ES-I3 (cell line): ENCODE measurements around the gene DCTN4.
"Not testable (repeated sequence)": the region's sequence is repeated elsewhere in the genome, so short reads cannot be mapped to it uniquely, and the experiment has no call there.

ENCODE experiments used
- H3K36me3 ChIP-seq: 2 replicates; pipeline ENCODE4 v1.6.1; 2013; ENCODE audit warnings: mild to moderate bottlenecking, low read length, control low read depth, moderate library complexity; ENCODE audit not compliant: insufficient read depth
- H3K4me1 ChIP-seq: 2 replicates; pipeline ENCODE4 v1.6.1; 2013; ENCODE audit warnings: mild to moderate bottlenecking, control low read depth, low read length; ENCODE audit not compliant: insufficient read depth
- H3K9ac ChIP-seq: 2 replicates; pipeline ENCODE4 v1.6.1; 2013; ENCODE audit warnings: low read depth, mild to moderate bottlenecking, low read length, moderate library complexity
- H3K9me3 ChIP-seq: 2 replicates; pipeline ENCODE4 v1.6.1; 2013; ENCODE audit warnings: mild to moderate bottlenecking, low read length, moderate library complexity; ENCODE audit not compliant: control insufficient read depth, insufficient read depth

Gene DCTN4

DNA sequence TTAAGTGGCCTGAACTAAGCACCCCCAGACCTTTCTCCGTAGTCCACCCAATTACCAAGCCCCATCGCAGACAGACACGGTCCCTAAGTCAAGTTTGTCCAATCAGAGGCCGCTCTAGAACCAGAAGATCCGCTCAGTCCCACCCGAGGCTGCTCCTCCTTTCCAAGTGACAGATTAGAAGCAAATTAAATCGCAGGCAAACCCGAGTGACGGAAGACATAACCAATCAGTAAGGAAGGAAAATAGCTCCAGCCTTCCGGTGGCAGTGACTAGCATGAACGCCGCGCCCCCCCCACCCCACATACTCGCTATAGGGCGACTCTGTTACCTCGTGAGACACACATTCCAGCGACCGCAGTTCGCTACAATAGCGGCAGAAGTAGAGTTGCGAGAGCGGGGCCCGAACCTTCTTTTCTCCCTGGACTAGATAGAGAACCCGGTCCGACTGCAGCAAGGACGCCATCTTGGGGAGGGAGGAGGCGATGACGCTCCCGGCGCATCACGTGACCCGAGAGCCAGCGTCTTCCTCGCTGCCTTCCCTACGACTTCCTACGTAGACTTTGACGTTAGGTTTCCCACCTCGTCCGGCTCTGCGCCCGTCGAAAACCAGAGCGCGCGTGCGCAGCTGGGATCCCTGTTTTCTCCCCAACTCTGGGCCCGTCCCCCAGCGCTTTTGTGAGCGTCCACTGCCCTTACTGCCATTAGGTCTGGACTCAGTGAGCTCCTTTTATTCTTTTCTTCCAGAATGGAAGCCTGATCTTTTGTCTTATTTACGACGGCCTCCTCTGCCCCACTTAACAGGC is at the start of gene DCTN4:
TSS of gene DCTN4 (minus strand) at position 487 of the 803 bp plus-strand sequence. CDS start at position 463, 24 bp downstream.
- H3K4me1 ChIP-seq = no peaks in the 10 kb centered on the region

DNA sequence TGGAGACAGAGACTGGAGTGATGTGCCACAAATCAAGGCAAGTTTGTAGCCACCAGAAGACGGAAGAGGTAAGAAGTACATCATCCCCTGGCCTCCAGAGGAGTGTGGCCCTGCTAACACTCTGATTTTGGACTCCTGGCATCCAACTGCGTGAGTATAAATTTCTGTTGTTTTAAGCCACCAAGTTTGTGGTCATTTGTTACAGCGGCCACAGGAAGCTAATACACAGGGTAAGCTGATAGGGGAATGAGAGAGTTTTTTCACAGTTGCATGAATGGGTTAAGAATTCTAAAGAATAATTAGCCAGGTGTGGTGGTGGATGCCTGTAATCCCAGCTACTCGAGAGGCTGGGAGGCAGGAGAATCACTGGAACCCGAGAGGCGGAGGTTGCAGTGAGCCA is 45.6 kb upstream of the DCTN4 start:
- no peak overlapping the region for H3K9ac ChIP-seq
- H3K36me3 ChIP-seq = no peaks in the 10 kb centered on the region
- H3K4me1 ChIP-seq = no peaks in the 10 kb centered on the region
- H3K9me3 ChIP-seq = no peaks in the 10 kb centered on the region

More for the DNA sequence above, at the start of gene DCTN4:
- H3K9me3 ChIP-seq = peaks cover 5% of the 10 kb centered on the region; the same call in 1 of the 2 replicates
- H3K36me3 ChIP-seq = peaks cover 3% of the 10 kb centered on the region; the same call in 1 of the 2 replicates
- H3K9ac ChIP-seq = peak within 1 kb of the TSS; percentile 79

DNA sequence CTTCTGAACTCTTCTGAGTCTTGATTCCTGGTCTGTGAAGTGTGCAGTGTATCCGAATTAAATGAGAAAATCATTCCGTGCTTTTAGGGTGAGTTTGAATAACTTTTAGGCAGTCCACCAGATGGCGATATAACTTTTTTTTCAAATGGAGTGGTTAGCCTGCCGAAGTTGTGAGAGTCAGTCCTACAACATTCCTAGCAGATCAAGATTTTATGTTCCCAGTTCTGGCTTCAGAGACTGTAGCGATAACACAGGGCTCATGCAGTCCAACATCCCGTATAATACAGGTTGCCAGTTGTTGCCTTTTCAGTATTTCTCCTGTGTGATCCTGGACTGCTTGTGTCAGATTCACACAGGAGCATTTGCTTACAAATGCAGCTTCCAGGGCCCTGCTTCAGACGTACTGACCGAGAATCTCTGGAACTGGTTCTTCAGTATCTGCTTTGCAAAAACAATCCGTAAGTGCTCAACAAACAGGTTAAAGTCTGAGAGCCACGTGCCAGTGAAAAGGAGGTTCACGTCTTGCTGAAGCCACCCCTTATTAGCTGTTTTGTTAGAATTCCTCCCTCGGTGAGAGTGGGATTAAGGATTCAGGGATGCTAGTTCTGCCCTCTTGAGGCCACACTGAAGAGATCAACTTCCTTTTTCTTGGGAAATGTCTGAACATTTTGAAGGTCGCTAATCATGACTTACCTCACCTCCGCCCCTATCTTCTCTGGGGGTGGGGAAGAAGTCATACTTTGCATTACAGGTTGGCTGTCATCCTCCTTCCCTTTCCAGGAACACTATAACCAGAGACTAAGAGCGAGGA is 42.5 kb upstream of the DCTN4 start:
- Histone ChIP-seq H3K4me1 (no peaks in the 10 kb centered on the region), H3K9me3 (no peaks in the 10 kb centered on the region), H3K9ac (peak overlapping the region; percentile 41)

DNA sequence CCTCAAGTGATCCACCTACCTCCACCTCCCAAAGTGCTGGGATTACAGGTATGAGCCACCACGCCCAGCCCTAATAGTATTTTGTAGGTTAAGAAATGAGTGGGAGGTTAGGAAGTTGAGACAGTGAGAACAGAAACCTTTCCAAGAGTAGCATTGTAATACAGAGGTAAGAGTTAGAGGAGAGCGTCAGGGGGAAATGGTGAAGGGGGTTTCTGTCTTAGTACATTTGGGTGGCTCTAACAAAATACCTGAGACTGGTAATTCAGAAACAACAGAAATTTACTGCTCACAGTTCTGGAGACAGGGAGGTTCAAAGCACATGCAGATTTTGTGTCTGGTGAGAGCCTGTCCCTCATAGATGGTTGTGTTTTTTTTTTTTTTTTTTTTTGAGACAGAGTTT is 38.6 kb upstream of the DCTN4 start:
- no peaks in the 10 kb centered on the region for H3K36me3 ChIP-seq
- H3K9me3 ChIP-seq = no peaks in the 10 kb centered on the region
- H3K4me1 ChIP-seq = no peaks in the 10 kb centered on the region
- H3K9ac ChIP-seq = no peak overlapping the region

More for the DNA sequence above, 42.5 kb upstream of the DCTN4 start:
- H3K36me3 ChIP-seq = no peaks in the 10 kb centered on the region

DNA sequence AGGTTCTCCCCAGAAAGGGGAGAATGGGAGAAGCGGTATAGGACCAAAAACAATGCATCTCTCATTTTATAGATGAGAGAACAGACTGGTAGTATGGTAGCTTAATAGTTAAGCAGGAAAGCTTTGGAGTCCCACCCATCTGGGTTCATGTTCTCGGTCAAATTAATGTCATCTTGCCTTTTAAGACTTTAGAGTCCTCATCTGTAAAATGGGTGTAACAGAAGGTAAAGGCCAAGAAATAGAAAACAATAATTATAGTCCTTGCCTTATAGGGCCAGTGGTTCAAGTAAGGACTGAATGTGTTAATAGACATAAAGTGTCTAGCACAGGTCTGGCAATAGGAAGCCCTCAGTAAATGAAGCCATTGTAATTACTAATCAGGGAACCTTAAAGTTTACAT is 36.1 kb upstream of the DCTN4 start:
- Histone ChIP-seq H3K9ac (no peak overlapping the region), H3K9me3 (no peaks in the 10 kb centered on the region), H3K4me1 (peaks cover 4% of the 10 kb centered on the region; the same call in 1 of the 2 replicates), H3K36me3 (no peaks in the 10 kb centered on the region)

DNA sequence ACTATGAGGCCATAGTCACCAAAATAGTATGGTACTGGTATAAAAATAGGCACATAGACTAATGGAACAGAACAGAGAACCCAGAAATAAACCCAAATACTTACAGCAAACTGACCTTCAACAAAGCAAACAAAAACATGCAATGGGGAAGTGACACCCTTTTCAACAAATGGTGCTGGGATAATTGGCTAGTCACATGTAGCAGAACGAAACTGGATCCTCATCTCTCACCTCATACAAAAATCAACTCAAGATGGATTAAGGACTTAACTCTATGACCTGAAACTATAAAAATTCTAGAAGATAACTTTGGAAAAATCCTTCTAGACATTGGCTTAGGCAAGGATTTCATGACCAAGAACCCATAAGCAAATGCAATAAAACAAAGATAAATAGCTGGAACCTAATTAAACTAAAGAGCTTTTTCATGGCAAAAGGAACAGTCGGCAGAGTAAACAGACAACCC is 34.6 kb upstream of the DCTN4 start:
- H3K36me3 ChIP-seq, H3K9me3 ChIP-seq, H3K9ac ChIP-seq, H3K4me1 ChIP-seq: not testable (repeated sequence)

DNA sequence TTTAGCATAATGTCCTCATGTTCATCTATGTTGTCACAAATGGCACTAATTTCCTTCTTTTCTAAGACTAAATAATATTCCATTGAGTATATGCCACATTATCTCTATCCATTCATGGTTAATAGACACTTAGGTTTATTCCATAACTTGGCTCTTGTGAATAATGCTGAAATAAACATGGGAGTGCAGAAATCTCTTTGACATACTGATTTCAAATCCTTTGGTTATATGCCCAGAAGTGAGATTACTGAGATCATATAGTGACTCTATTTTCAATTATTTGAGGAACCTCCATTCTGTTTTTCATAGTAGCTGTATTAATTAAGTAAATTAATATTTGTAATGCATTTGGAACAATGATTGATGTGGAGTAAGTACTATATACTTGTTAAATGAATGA is 32.7 kb upstream of the DCTN4 start:
- H3K36me3 ChIP-seq = no peaks in the 10 kb centered on the region
- no peak overlapping the region for H3K9ac ChIP-seq
- no peaks in the 10 kb centered on the region for H3K9me3 ChIP-seq
- peaks cover 4% of the 10 kb centered on the region; the same call in 1 of the 2 replicates for H3K4me1 ChIP-seq

DNA sequence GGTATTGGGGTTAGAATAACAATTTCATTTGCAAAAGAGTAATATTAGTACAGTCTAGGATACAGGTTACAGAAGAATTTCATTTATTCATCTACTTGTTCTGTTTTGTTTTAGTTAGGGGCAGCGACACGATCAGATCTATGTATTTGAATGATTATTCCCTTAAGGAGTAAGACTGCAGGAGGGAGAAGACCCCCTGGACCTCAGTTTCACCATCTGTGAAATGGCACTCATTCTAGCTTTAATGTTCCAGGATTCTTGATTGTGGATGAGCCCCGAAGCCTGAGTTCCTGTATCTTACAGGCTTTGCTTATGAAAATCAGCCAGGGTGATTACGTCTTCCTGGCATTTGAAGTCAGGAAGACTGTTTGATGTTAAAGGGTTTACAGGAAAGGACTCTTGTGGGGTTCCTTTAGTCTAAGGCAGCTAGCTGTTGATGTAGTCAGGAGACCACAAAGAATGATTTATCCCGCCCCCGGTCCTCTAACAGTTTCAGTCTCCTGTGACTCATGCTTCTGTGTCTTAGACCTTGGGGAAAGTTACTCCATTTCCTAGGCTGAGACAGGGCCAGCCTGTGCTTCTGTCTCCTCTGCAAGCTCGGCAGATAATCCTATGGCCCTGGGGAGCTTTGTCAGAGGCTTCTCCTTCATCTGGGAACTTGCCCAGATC is 31.3 kb upstream of the DCTN4 start:
- H3K9ac ChIP-seq = no peak overlapping the region
- no peaks in the 10 kb centered on the region for H3K9me3 ChIP-seq
- peaks cover 4% of the 10 kb centered on the region; the same call in 1 of the 2 replicates for H3K4me1 ChIP-seq
- H3K36me3 ChIP-seq = no peaks in the 10 kb centered on the region

DNA sequence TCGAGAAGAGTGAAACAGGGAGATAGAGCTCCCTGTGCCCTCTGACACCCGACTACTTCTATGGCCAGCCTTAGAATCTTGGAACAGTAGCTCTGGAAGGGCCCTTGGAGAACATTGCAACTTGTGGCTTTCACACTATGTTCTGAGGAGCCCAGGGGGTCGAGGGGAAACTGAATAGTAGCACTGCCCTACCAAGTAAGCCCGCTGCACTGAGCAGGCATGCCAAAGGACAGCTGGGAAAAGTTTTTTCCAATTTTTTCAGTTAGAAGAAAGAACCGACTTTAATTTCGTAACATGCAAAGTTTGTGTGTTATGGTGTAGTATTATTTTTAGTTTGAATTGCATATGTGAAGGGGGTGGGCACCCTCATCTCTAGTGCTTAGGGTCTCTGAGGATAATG is 30.6 kb upstream of the DCTN4 start:
- H3K36me3 ChIP-seq = no peaks in the 10 kb centered on the region
- H3K4me1 ChIP-seq = peaks cover 4% of the 10 kb centered on the region; the same call in 1 of the 2 replicates
- no peak overlapping the region for H3K9ac ChIP-seq
- H3K9me3 ChIP-seq = no peaks in the 10 kb centered on the region

DNA sequence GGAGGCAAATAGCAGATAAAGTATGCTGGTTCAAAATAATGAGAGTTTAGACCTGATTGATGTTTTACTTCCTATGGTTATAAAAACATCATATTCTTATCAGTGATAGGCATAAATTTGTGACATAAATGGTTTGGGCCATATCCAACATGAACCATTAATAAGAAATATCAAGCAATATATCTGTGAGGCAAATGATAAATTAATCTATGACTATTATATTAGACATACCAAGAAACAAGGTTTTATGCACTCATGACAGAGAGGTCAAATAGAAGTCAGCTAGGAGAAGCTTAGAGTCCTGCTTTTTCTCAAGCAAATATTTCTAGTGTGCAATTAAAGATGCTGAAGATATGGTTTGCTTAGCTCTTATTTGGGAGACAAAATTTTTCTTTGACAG is 30.2 kb upstream of the DCTN4 start:
- no peak overlapping the region for H3K9ac ChIP-seq
- no peaks in the 10 kb centered on the region for H3K9me3 ChIP-seq
- H3K36me3 ChIP-seq = no peaks in the 10 kb centered on the region
- peaks cover 4% of the 10 kb centered on the region; the same call in 1 of the 2 replicates for H3K4me1 ChIP-seq

DNA sequence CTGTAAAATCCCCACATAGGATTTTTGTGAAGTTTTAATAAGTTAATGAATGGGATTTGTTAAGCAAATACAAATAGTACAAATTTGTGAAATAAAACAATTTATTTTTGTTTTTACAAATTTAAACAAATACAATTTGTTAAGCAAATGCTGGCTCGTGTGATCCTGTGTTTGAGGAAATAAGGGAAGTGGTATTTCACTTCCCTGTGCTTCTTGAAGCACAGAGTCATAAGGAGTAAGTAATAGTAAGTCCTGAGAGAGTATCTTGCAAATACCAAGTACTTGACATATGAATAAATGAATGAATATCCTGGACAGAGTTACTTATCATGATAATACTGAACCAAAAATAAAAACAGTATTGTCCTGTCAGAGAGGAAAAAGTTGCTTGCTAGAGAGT is 28.8 kb upstream of the DCTN4 start:
- Histone ChIP-seq H3K36me3 (no peaks in the 10 kb centered on the region), H3K4me1 (peaks cover 4% of the 10 kb centered on the region; the same call in 1 of the 2 replicates), H3K9ac (no peak overlapping the region), H3K9me3 (no peaks in the 10 kb centered on the region)

DNA sequence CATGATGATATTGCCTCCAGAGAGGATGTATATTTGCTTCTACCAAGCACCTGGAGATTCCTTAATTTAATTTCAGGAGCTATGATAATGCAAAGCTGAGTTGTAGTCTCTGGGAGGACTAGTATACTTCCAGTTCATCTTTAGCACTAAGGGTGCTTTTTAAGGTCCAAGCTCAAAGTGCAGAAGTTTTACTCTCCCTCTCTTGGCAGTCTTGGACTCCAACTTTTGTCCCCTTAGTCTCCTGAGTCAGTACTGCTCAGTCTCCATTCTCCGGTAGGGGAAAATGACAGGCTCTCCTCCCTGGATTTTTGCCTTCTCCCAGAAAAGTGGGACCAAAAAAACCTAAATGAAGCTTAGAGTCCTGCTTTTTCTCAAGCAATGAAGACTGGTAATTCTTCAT is 28.1 kb upstream of the DCTN4 start:
- H3K4me1 ChIP-seq = peaks cover 4% of the 10 kb centered on the region; the same call in 1 of the 2 replicates

DNA sequence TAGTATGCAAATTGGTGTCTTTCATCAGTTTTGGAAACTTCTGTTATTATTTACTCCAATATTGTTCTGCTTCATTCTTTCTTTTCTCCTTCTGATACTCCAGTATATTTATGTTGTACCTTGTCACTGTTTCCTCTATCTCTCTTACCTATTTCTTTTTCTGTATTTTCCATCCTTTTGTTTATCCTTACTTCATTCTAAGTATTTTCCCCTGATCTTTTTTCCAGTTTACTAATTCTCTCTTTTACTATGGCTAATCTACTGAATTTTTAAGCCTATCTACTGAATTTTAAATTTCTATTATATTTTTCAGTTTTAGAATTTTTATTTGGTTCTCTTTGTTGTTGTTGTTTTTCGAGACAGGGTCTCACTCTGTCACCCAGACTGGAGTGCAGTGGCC is 27.1 kb upstream of the DCTN4 start:
- Histone ChIP-seq H3K36me3 (no peaks in the 10 kb centered on the region), H3K4me1 (peaks cover 4% of the 10 kb centered on the region; the same call in 1 of the 2 replicates), H3K9me3 (no peaks in the 10 kb centered on the region), H3K9ac (no peak overlapping the region)

More for the DNA sequence above, 28.1 kb upstream of the DCTN4 start:
- no peaks in the 10 kb centered on the region for H3K36me3 ChIP-seq
- H3K9me3 ChIP-seq = no peaks in the 10 kb centered on the region
- H3K9ac ChIP-seq = no peak overlapping the region

DNA sequence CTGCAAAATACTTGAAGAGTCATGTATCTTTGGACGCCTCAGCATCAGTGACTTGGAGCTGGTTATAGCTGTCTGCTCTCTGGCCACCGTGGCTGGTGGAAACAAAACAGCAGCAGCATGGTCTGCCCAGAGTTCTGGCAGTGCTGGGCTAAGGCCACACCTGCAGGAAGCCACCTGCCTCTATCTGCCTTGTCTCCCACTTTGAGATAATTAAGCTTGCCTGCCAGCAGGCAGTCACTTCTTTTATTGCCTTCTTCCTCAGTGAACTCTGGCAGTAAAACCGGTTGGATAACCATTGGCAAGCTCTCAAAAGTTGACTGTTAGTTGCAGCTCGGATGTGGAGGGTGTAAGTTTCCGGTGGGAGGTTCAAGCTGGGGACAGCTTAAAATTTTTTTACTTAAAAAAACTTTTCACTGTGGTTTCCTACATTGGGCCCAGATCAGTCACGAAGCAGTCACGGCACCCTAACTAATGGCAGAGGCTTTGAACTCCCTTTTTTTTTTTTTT is 24.7 kb upstream of the DCTN4 start:
- Histone ChIP-seq H3K9ac (no peak overlapping the region), H3K4me1 (peaks cover 5% of the 10 kb centered on the region; the same call in 1 of the 2 replicates), H3K36me3 (no peaks in the 10 kb centered on the region), H3K9me3 (no peaks in the 10 kb centered on the region)
